NCI-H526 (cell line): Measurements from ENCODE around the gene FAM216B.

Source experiments
- DNase-seq, 2 experiments: peaks; one replicate each; lab custom pipeline; 2025; lab: John Stamatoyannopoulos, UW

Gene FAM216B

GRCh38 chr13:42834946-42835345, 53.6 kb downstream of the FAM216B start:
- DNase-seq, result no peak

- peak in 1 of 2 experiments; percentile 30 for DNase-seq
Observed at GRCh38 chr13:42836930-42837690, 55.7 kb downstream of the FAM216B start.
